Measurements from ENCODE around the gene PARP2.

GRCh38 chr14:20327005-20327869 is 16.2 kb upstream of the PARP2 start:
- peak; percentile 42 to 56 for TF ChIP-seq CTCF (IDR thresholded peaks at IDR 0.05; ENCODE audit: extremely low read depth in 1 of 2, insufficient read depth in 1 of 2, low read depth in 1 of 2, low read length in 2 of 2)
- TF ChIP-seq POLR2A (IDR thresholded peaks at IDR 0.05; ENCODE audit: low read depth, low read length) = no peak
- no peak for TF ChIP-seq EZH2 (IDR thresholded peaks at IDR 0.05; ENCODE audit: borderline replicate concordance, low read depth, low read length, severe bottlenecking)
- no peak for TF ChIP-seq GATA2 (IDR thresholded peaks at IDR 0.05; ENCODE audit: insufficient read depth, insufficient read length, low read depth, low read length)
- no peak for TF ChIP-seq POLR2AphosphoS5 (IDR thresholded peaks at IDR 0.05; ENCODE audit: insufficient read depth, low read depth, low read length)
